ENCODE results near the gene HABP2.

Gene HABP2

GRCh38 chr10:113521475-113521795, 31.4 kb upstream of the HABP2 start:
- Mint-ChIP-seq H3K27me3 (peaks cover 13% of the 10 kb centered on the region), H3K36me3 (ENCODE audit: low read depth) (no peaks in the 10 kb centered on the region), H3K4me1 (ENCODE audit: low read depth) (no peaks in the 10 kb centered on the region), H3K9me3 (no peaks in the 10 kb centered on the region), H3K27ac (no peak overlapping the region), H3K4me3 (no peak overlapping the region)

GRCh38 chr10:113522460-113522859, 30.4 kb upstream of the HABP2 start:
- no peak overlapping the region for H3K27ac Mint-ChIP-seq
- no peaks in the 10 kb centered on the region for H3K9me3 Mint-ChIP-seq
- H3K36me3 Mint-ChIP-seq (ENCODE audit: low read depth) = no peaks in the 10 kb centered on the region
- no peak overlapping the region for H3K4me3 Mint-ChIP-seq
- peaks cover 13% of the 10 kb centered on the region for H3K27me3 Mint-ChIP-seq
- no peaks in the 10 kb centered on the region for H3K4me1 Mint-ChIP-seq (ENCODE audit: low read depth)

GRCh38 chr10:113523071-113523470, 29.8 kb upstream of the HABP2 start:
- no peak overlapping the region for H3K27ac Mint-ChIP-seq
- no peaks in the 10 kb centered on the region for H3K9me3 Mint-ChIP-seq

DNA sequence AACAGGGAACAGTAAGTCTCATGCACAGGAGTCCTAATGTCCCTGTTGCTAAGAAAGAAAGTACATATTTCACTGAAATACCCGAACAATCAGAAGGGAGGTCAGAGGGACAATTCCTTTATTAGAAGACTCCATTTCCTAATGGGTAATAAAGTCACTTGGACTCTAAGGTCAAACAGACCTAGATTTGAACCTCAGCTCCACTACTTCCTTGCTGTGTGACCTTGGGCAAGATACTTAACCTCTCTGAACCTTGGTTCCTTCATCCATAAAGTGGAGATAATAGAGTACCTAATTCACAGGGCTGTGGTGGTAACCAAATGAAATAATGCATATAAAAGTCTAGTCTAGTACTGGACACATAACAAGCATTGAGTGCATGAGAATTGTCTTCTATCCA, 29.2 kb upstream of the HABP2 start:
- no peak overlapping the region for H3K4me3 Mint-ChIP-seq
- H3K9me3 Mint-ChIP-seq = no peaks in the 10 kb centered on the region
- no peak overlapping the region for H3K27ac Mint-ChIP-seq
- H3K36me3 Mint-ChIP-seq (ENCODE audit: low read depth) = no peaks in the 10 kb centered on the region
- H3K27me3 Mint-ChIP-seq = peaks cover 16% of the 10 kb centered on the region
- H3K4me1 Mint-ChIP-seq (ENCODE audit: low read depth) = no peaks in the 10 kb centered on the region

More at GRCh38 chr10:113523071-113523470, 29.8 kb upstream of the HABP2 start:
- Mint-ChIP-seq H3K27me3 (peaks cover 16% of the 10 kb centered on the region), H3K36me3 (ENCODE audit: low read depth) (no peaks in the 10 kb centered on the region), H3K4me1 (ENCODE audit: low read depth) (no peaks in the 10 kb centered on the region), H3K4me3 (no peak overlapping the region)

GRCh38 chr10:113524120-113524519, 28.7 kb upstream of the HABP2 start:
- H3K9me3 Mint-ChIP-seq = no peaks in the 10 kb centered on the region
- H3K27ac Mint-ChIP-seq = no peak overlapping the region
- H3K27me3 Mint-ChIP-seq = peaks cover 16% of the 10 kb centered on the region
- H3K36me3 Mint-ChIP-seq (ENCODE audit: low read depth) = no peaks in the 10 kb centered on the region
- no peaks in the 10 kb centered on the region for H3K4me1 Mint-ChIP-seq (ENCODE audit: low read depth)
- H3K4me3 Mint-ChIP-seq = no peak overlapping the region

DNA sequence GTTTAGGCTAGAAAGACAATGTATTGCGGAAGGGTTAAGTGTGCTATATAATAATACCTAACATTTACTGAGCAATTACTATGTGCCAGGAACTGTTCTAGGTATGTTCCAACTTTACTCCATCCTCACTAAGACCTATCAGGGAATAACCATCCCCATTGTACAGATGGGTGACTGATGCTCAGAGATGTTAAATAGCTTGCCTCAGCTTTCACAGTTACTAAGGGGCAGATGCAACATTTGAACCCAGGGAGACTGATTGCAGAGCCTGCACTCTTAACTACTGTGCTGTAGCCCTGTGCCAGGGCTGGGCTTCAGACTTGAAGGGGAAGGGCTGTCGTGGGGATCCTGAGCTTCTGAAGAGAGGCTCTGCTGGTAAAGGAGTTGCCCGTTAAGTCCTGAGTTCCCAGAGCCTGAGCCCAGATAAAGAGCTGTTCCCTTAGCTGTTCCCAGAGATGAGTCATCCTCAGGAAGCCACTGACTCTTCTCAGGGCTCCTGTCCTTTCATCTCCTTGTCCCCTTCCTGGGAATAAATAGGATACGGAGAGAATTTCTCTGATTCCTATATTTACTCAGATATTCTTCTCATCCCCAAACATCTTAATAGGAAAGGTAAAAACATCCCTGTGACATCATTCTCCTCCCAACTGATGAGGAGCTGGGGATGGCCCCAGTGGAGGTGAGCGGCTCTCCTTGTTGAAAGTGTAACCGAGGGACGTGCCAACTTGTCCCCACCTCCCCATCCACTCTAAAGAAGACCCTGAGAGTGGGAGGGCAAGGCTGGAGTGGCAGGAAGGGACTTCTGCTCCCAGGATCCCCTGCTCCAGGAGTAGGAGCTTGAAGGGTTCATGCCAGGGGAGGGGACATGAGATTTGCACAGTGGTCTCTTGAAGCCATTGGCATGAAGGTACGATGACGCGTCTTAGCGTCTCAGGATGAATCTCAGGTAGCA, 28.0 kb upstream of the HABP2 start:
- Mint-ChIP-seq H3K27me3 (peaks cover 16% of the 10 kb centered on the region), H3K4me3 (no peak overlapping the region), H3K27ac (no peak overlapping the region), H3K4me1 (ENCODE audit: low read depth) (no peaks in the 10 kb centered on the region), H3K36me3 (ENCODE audit: low read depth) (no peaks in the 10 kb centered on the region), H3K9me3 (no peaks in the 10 kb centered on the region)

DNA sequence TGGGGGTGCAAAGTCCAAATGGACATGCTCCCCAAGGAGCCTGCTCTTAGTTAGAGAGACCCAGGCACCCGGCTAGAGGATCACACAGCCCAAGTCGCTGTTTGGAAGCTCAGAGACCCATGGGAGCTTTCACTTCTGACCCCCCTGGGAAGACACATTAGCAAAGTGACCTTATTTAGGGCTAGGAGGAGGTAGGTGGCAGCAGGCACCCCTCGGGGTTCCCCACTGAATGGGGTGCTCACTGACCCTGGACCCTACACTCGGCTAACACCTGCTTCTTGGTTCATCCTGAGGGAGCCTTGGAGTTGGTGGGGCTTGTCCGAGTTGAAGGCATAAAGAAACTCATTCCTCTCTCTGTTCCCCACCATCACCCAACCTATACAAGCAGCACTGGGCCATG, 27.1 kb upstream of the HABP2 start:
- no peaks in the 10 kb centered on the region for H3K9me3 Mint-ChIP-seq
- H3K4me1 Mint-ChIP-seq (ENCODE audit: low read depth) = no peaks in the 10 kb centered on the region
- no peaks in the 10 kb centered on the region for H3K36me3 Mint-ChIP-seq (ENCODE audit: low read depth)
- H3K27ac Mint-ChIP-seq = no peak overlapping the region
- H3K4me3 Mint-ChIP-seq = no peak overlapping the region
- peaks cover 16% of the 10 kb centered on the region for H3K27me3 Mint-ChIP-seq

- H3K27ac Mint-ChIP-seq = no peak overlapping the region
- no peaks in the 10 kb centered on the region for H3K4me1 Mint-ChIP-seq (ENCODE audit: low read depth)
- H3K9me3 Mint-ChIP-seq = no peaks in the 10 kb centered on the region
- H3K36me3 Mint-ChIP-seq (ENCODE audit: low read depth) = no peaks in the 10 kb centered on the region
- H3K4me3 Mint-ChIP-seq = no peak overlapping the region
- H3K27me3 Mint-ChIP-seq = peaks cover 16% of the 10 kb centered on the region
Measured at GRCh38 chr10:113527211-113527906, 25.5 kb upstream of the HABP2 start.

- H3K4me3 Mint-ChIP-seq = no peak overlapping the region
- no peaks in the 10 kb centered on the region for H3K4me1 Mint-ChIP-seq (ENCODE audit: low read depth)
- no peak overlapping the region for H3K27ac Mint-ChIP-seq
- no peaks in the 10 kb centered on the region for H3K36me3 Mint-ChIP-seq (ENCODE audit: low read depth)
- H3K9me3 Mint-ChIP-seq = no peaks in the 10 kb centered on the region
- H3K27me3 Mint-ChIP-seq = peaks cover 9% of the 10 kb centered on the region
Measured at GRCh38 chr10:113528876-113529275, 24.0 kb upstream of the HABP2 start.

GRCh38 chr10:113529575-113529974, 23.3 kb upstream of the HABP2 start:
- Mint-ChIP-seq H3K4me1 (ENCODE audit: low read depth) (no peaks in the 10 kb centered on the region), H3K4me3 (no peak overlapping the region), H3K27ac (no peak overlapping the region), H3K9me3 (no peaks in the 10 kb centered on the region), H3K36me3 (ENCODE audit: low read depth) (no peaks in the 10 kb centered on the region), H3K27me3 (peaks cover 14% of the 10 kb centered on the region)

DNA sequence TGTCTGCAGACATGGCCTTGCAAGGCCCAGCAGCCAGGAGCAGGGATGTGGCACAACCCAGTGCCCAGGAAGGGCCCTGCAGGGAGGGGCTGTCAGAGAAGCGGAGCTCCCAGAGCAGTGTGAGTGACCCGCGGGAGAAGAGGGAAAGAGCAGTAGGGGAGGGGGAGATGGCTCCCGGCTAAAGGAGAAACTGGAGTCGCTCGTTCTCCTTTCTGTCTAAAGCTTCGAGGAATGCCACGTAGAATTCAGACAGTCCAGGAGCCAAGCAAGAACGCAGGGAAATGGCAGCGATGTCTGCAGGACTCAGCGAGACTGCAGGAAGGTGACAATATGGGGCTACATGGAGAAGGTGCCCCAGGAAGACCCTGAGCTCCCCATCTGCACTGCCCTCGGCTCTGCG, 22.4 kb upstream of the HABP2 start:
- peaks cover 20% of the 10 kb centered on the region for H3K27me3 Mint-ChIP-seq
- H3K4me3 Mint-ChIP-seq = no peak overlapping the region
- H3K36me3 Mint-ChIP-seq (ENCODE audit: low read depth) = no peaks in the 10 kb centered on the region
- no peak overlapping the region for H3K27ac Mint-ChIP-seq
- H3K4me1 Mint-ChIP-seq (ENCODE audit: low read depth) = no peaks in the 10 kb centered on the region
- no peaks in the 10 kb centered on the region for H3K9me3 Mint-ChIP-seq

GRCh38 chr10:113532724-113533123, 20.1 kb upstream of the HABP2 start:
- no peaks in the 10 kb centered on the region for H3K36me3 Mint-ChIP-seq (ENCODE audit: low read depth)

DNA sequence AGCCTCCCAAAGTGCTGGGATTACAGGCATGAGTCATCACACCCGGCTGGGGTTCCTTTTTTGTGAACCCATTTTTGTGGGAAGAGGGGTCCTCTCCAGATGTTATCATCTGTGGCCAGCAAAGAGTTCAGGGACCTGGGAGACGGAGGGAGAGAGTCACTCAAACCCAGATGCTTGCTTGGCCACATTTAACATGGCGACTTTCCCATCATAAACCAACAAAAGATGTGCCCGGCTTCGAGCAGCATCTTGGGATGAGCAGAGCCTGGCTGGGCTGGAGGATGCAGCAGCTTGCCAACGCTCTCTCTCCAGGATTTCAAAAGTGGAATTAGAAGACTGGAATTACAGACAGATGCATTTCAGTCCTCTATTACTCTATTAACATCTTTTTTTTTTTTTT, 19.1 kb upstream of the HABP2 start:
- H3K36me3 Mint-ChIP-seq (ENCODE audit: low read depth) = no peaks in the 10 kb centered on the region
- peaks cover 17% of the 10 kb centered on the region for H3K27me3 Mint-ChIP-seq
- no peak overlapping the region for H3K4me3 Mint-ChIP-seq
- H3K4me1 Mint-ChIP-seq (ENCODE audit: low read depth) = no peaks in the 10 kb centered on the region
- no peak overlapping the region for H3K27ac Mint-ChIP-seq
- no peaks in the 10 kb centered on the region for H3K9me3 Mint-ChIP-seq

More at GRCh38 chr10:113532724-113533123, 20.1 kb upstream of the HABP2 start:
- H3K4me1 Mint-ChIP-seq (ENCODE audit: low read depth) = no peaks in the 10 kb centered on the region
- H3K27ac Mint-ChIP-seq = no peak overlapping the region
- no peaks in the 10 kb centered on the region for H3K9me3 Mint-ChIP-seq
- no peak overlapping the region for H3K4me3 Mint-ChIP-seq
- H3K27me3 Mint-ChIP-seq = peaks cover 20% of the 10 kb centered on the region

DNA sequence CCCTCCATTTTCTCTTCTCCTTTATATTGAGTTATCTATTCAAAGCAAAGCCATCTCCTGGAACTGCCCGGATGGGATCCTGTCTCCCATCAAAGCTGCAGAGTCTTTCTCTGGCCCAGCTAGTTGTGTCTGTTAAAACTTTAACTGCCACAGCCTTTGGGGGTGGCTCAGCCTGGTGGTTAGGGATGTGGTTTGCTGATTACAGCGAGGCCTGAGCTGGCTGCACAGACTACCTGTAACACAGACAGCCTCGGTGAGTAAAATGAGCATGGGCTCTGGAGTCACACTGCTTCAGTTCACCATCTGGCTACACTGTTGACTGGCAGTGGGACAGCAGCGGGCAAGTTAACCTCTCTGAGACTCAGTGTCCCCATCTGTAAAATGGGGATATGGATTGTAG, 18.4 kb upstream of the HABP2 start:
- Mint-ChIP-seq H3K36me3 (ENCODE audit: low read depth) (no peaks in the 10 kb centered on the region), H3K4me1 (ENCODE audit: low read depth) (no peaks in the 10 kb centered on the region), H3K9me3 (no peaks in the 10 kb centered on the region), H3K27me3 (peaks cover 20% of the 10 kb centered on the region), H3K27ac (no peak overlapping the region), H3K4me3 (no peak overlapping the region)

DNA sequence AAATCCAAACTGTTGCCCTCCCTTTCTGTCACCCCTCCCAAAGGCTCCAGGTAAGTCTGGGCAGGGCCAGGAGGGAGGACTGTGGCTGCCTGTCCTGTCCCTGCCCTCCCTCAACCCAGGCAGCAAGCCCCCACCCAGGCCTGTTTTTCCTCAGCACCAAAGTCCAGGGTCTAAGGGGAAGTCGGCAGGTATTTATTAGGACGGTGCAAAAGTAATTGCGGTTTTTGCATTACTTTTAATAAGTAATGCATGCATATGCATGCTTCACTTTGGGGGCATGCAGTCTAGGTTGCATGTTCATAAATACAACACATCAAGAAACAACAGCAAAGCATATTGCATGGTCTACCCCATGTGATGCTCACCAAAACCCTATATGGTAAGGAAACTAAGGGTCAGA, 15.2 kb upstream of the HABP2 start:
- Mint-ChIP-seq H3K4me3 (no peak overlapping the region), H3K36me3 (ENCODE audit: low read depth) (no peaks in the 10 kb centered on the region), H3K4me1 (ENCODE audit: low read depth) (no peaks in the 10 kb centered on the region), H3K27ac (no peak overlapping the region), H3K9me3 (no peaks in the 10 kb centered on the region), H3K27me3 (peaks cover 27% of the 10 kb centered on the region)
